Measurements from ENCODE around the gene BICRA. TPM values are rescaled to one million over a fixed set of nuclear protein-coding genes. Genes with fewer than 3 reads are reported as not detected.

The BICRA gene
- total and polyA plus RNA-seq, 2 donors (not counting 1 experiment from before 2014, with no cell fraction given): 14.1 to 34.7 TPM

DNA sequence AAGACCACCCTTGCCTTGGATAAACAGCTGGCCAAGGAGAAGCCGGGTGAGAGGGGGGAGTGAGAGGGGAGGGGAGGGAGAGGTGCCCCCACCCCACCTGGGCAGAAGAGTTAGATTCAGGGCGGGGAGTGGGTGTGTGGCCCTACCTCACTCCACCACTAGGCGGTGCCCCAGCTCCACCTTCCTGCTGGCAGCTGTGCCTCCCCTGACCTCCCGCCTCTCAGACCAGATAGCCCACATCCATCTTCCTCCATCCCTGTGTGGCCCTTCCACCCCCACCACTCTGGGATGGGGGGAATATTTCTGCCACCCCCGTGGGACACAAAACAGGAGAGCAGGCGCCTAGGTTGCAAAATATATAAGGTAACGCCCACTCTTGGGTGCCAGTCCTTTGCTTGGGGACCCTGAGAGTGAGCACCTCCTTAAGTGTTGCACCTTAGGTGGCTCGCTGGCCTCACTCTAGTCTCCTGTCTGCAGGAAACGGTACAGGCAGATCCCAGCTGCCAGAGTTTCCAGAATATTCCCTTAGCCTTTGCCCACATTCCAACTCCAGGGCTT is 90.5 kb downstream of the BICRA start:
- no peaks in the 10 kb centered on the region for H3K4me1 Mint-ChIP-seq
- Histone ChIP-seq H3K9ac (ENCODE audit: low read length) (no peak overlapping the region), H4K20me1 (ENCODE audit: control insufficient read depth, insufficient read depth, low read length, poor library complexity, severe bottlenecking) (peaks cover 27% of the 10 kb centered on the region), H3K4me3 (ENCODE audit: control extremely low read depth in 1 of 5, extremely low read depth in 1 of 5, insufficient read depth in 1 of 5, low read depth in 2 of 5, low read length in 4 of 5) (no peak overlapping the region), H3K4me1 (ENCODE audit: control insufficient read depth in 2 of 2, insufficient read depth in 2 of 2, low read length in 2 of 2) (no peaks in the 10 kb centered on the region), H3K9me3 (ENCODE audit: control extremely low read depth in 1 of 3, control insufficient read depth in 2 of 3, insufficient read depth in 1 of 3, low read length in 2 of 3) (no peaks in the 10 kb centered on the region), H3K27me3 (replicated peaks in 1 of 4; ENCODE audit: control extremely low read depth in 1 of 4, control insufficient read depth in 3 of 4, insufficient read depth in 4 of 4, low read length in 3 of 4) (no peaks in the 10 kb centered on the region), H3K36me3 (replicated peaks in 1 of 2; ENCODE audit: control extremely low read depth in 1 of 2, control insufficient read depth in 1 of 2, extremely low read depth in 1 of 2, insufficient read depth in 2 of 2, low read length in 1 of 2) (peaks cover 0 to 32% of the 10 kb centered on the region in 2 experiments), H3K4me2 (replicated peaks; ENCODE audit: low read depth, low read length, poor library complexity, severe bottlenecking) (no peak overlapping the region), H3K27ac (ENCODE audit: low read length in 2 of 2) (no peak overlapping the region), H2AFZ (ENCODE audit: insufficient read depth, low read depth, low read length, poor library complexity, severe bottlenecking) (no peak overlapping the region), H3K79me2 (ENCODE audit: control insufficient read depth, insufficient read depth, low read length) (no peaks in the 10 kb centered on the region)
- no peaks in the 10 kb centered on the region for H3K9me3 Mint-ChIP-seq (ENCODE audit: insufficient read depth)
- no peak overlapping the region for H3K27ac Mint-ChIP-seq
- 97% methylated on average over 4 of the region's 9 CpGs for WGBS (ENCODE audit: insufficient coverage)
- ATAC-seq (ENCODE audit: low read depth) (peak; percentile 73), DNase-seq (peak; percentile 61)
- H3K27me3 Mint-ChIP-seq: no peaks in the 10 kb centered on the region
- ChIA-PET POLR2A (no interaction called here), CTCF (interaction anchor here (0.5 to 6.2 kb wide), 11 partner anchors 8 to 414 kb away, joined by 3 to 106 read pairs (median 3); partner anchors contain the start of gene EHD2)
- TF ChIP-seq, protein P1, sequence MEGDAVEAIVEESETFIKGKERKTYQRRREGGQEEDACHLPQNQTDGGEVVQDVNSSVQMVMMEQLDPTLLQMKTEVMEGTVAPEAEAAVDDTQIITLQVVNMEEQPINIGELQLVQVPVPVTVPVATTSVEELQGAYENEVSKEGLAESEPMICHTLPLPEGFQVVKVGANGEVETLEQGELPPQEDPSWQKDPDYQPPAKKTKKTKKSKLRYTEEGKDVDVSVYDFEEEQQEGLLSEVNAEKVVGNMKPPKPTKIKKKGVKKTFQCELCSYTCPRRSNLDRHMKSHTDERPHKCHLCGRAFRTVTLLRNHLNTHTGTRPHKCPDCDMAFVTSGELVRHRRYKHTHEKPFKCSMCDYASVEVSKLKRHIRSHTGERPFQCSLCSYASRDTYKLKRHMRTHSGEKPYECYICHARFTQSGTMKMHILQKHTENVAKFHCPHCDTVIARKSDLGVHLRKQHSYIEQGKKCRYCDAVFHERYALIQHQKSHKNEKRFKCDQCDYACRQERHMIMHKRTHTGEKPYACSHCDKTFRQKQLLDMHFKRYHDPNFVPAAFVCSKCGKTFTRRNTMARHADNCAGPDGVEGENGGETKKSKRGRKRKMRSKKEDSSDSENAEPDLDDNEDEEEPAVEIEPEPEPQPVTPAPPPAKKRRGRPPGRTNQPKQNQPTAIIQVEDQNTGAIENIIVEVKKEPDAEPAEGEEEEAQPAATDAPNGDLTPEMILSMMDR (IDR thresholded peaks at IDR 0.05): peak; percentile 88
- no peak for TF ChIP-seq EZH2 (IDR thresholded peaks at IDR 0.05; ENCODE audit: borderline replicate concordance, insufficient read depth, low read depth, low read length, poor library complexity, severe bottlenecking)
- H3K4me3 Mint-ChIP-seq: no peak overlapping the region
- intact Hi-C loops (cut with micrococcal nuclease): loop anchor here (2.0 to 5.0 kb wide), 2 partner anchors 43 to 182 kb away; partner anchors contain the start of gene NAPA

DNA sequence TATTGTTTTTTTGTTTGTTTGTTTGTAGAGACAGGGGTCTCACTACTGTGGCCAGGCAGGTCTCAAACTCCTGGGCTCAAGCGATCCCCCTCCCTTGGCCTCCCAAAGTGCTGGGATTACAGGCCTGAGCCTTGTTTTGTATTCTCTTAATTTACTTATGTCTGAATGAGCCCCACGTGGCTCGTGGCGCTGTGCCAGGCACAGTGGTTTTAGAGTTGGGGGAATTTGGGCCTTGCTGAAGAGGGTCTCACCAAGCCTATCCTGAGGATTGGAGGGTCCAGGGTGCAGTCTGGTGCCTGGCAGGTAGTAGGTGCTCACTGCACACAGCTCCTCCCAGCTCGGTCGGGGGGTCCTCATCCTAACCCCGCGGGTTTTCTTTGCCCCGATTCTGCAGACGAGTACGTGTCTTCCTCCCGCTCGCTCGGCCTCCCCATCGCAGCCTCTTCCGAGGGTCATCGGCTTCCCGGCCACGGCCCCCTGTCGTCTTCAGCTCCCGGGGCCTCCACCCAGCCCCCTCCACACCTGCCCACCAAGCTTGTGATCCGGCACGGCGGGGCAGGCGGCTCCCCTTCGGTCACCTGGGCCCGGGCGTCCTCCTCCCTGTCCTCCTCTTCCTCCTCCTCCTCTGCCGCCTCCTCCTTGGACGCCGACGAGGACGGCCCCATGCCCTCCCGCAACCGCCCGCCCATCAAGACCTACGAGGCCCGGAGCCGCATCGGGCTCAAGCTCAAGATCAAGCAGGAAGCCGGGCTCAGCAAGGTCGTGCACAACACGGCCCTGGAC is 92.2 kb downstream of the BICRA start:
- Histone ChIP-seq H3K9me3 (ENCODE audit: control extremely low read depth in 1 of 3, control insufficient read depth in 2 of 3, insufficient read depth in 1 of 3, low read length in 2 of 3) (no peaks in the 10 kb centered on the region), H3K9ac (ENCODE audit: low read length) (no peak overlapping the region), H3K4me3 (ENCODE audit: control extremely low read depth in 1 of 5, extremely low read depth in 1 of 5, insufficient read depth in 1 of 5, low read depth in 2 of 5, low read length in 4 of 5) (no peak overlapping the region), H3K79me2 (ENCODE audit: control insufficient read depth, insufficient read depth, low read length) (no peaks in the 10 kb centered on the region), H3K27me3 (replicated peaks in 1 of 4; ENCODE audit: control extremely low read depth in 1 of 4, control insufficient read depth in 3 of 4, insufficient read depth in 4 of 4, low read length in 3 of 4) (no peaks in the 10 kb centered on the region), H2AFZ (ENCODE audit: insufficient read depth, low read depth, low read length, poor library complexity, severe bottlenecking) (no peak overlapping the region), H3K4me1 (ENCODE audit: control insufficient read depth in 2 of 2, insufficient read depth in 2 of 2, low read length in 2 of 2) (no peaks in the 10 kb centered on the region), H3K36me3 (replicated peaks in 1 of 2; ENCODE audit: control extremely low read depth in 1 of 2, control insufficient read depth in 1 of 2, extremely low read depth in 1 of 2, insufficient read depth in 2 of 2, low read length in 1 of 2) (peaks cover 0 to 29% of the 10 kb centered on the region in 2 experiments), H4K20me1 (ENCODE audit: control insufficient read depth, insufficient read depth, low read length, poor library complexity, severe bottlenecking) (peaks cover 22% of the 10 kb centered on the region), H3K4me2 (replicated peaks; ENCODE audit: low read depth, low read length, poor library complexity, severe bottlenecking) (no peak overlapping the region), H3K27ac (ENCODE audit: low read length in 2 of 2) (no peak overlapping the region)
- 97% methylated on average over 34 of the region's 43 CpGs for WGBS (ENCODE audit: insufficient coverage)
- TF ChIP-seq, protein P1 (IDR thresholded peaks at IDR 0.05): no peak
- TF ChIP-seq EZH2 (IDR thresholded peaks at IDR 0.05; ENCODE audit: borderline replicate concordance, insufficient read depth, low read depth, low read length, poor library complexity, severe bottlenecking): no peak
- no peaks in the 10 kb centered on the region for H3K27me3 Mint-ChIP-seq
- DNase-seq: no peak
- no peaks in the 10 kb centered on the region for H3K9me3 Mint-ChIP-seq (ENCODE audit: insufficient read depth)
- no peaks in the 10 kb centered on the region for H3K4me1 Mint-ChIP-seq
- ATAC-seq (ENCODE audit: low read depth): no peak
- ChIA-PET CTCF (interaction anchor here (6.2 kb wide), 1 partner anchor 265 kb away, joined by 106 read pairs; no protein-coding TSS in a partner anchor), POLR2A (no interaction called here)
- no peak overlapping the region for H3K4me3 Mint-ChIP-seq
- H3K27ac Mint-ChIP-seq: no peak overlapping the region
- intact Hi-C loops (cut with micrococcal nuclease): no loop called here
